Measurements from ENCODE around the gene FILIP1.

The FILIP1 gene

GRCh38 chr6:75493400-75494064 lies at the start of gene FILIP1:
Gene FILIP1, minus strand, starts transcription at chr6:75493800. Its CDS starts 78,828 bp downstream, at chr6:75414972.
- no peak for DNase-seq (ENCODE audit: low read depth in 2 of 2)

- DNase-seq (ENCODE audit: low read depth in 2 of 2) = no peak
Measured at GRCh38 chr6:75543311-75543710, 49.7 kb upstream of the FILIP1 start.

- no peak for DNase-seq (ENCODE audit: low read depth in 2 of 2)
Measured at GRCh38 chr6:75539136-75539535, 45.5 kb upstream of the FILIP1 start.

GRCh38 chr6:75532521-75532920 lies 38.9 kb upstream of the FILIP1 start:
- DNase-seq (ENCODE audit: low read depth in 2 of 2) = no peak

GRCh38 chr6:75531174-75531573 lies 37.6 kb upstream of the FILIP1 start:
- DNase-seq (ENCODE audit: low read depth in 2 of 2) = no peak

GRCh38 chr6:75530696-75531095 lies 37.1 kb upstream of the FILIP1 start:
- no peak for DNase-seq (ENCODE audit: low read depth in 2 of 2)

- no peak for DNase-seq (ENCODE audit: low read depth in 2 of 2)
Measured at GRCh38 chr6:75528423-75528822, 34.8 kb upstream of the FILIP1 start.

GRCh38 chr6:75526502-75527127 lies 33.0 kb upstream of the FILIP1 start:
- no peak for DNase-seq (ENCODE audit: low read depth in 2 of 2)

- DNase-seq (ENCODE audit: low read depth in 2 of 2) = no peak
Measured at GRCh38 chr6:75525682-75526081, 32.1 kb upstream of the FILIP1 start.

- no peak for DNase-seq (ENCODE audit: low read depth in 2 of 2)
Measured at GRCh38 chr6:75524322-75524972, 30.8 kb upstream of the FILIP1 start.

GRCh38 chr6:75516757-75517156 lies 23.2 kb upstream of the FILIP1 start:
- DNase-seq (ENCODE audit: low read depth in 2 of 2) = no peak

GRCh38 chr6:75512591-75512990 lies 19.0 kb upstream of the FILIP1 start:
- DNase-seq (ENCODE audit: low read depth in 2 of 2) = no peak

- DNase-seq (ENCODE audit: low read depth in 2 of 2) = no peak
Measured at GRCh38 chr6:75505424-75505823, 11.8 kb upstream of the FILIP1 start.

- no peak for DNase-seq (ENCODE audit: low read depth in 2 of 2)
Measured at GRCh38 chr6:75504465-75505222, 11.0 kb upstream of the FILIP1 start.

- no peak for DNase-seq (ENCODE audit: low read depth in 2 of 2)
Measured at GRCh38 chr6:75503291-75503690, 9.7 kb upstream of the FILIP1 start.

- no peak for DNase-seq (ENCODE audit: low read depth in 2 of 2)
Measured at GRCh38 chr6:75502884-75503283, 9.3 kb upstream of the FILIP1 start.

GRCh38 chr6:75501756-75502155 lies 8.2 kb upstream of the FILIP1 start:
- no peak for DNase-seq (ENCODE audit: low read depth in 2 of 2)

- no peak for DNase-seq (ENCODE audit: low read depth in 2 of 2)
Measured at GRCh38 chr6:75499640-75500039, 6.0 kb upstream of the FILIP1 start.

GRCh38 chr6:75498862-75499261 lies 5.3 kb upstream of the FILIP1 start:
- DNase-seq (ENCODE audit: low read depth in 2 of 2) = no peak

- DNase-seq (ENCODE audit: low read depth in 2 of 2) = no peak
Measured at GRCh38 chr6:75497994-75498393, 4.4 kb upstream of the FILIP1 start.

GRCh38 chr6:75495011-75495410 lies 1.4 kb upstream of the FILIP1 start:
- no peak for DNase-seq (ENCODE audit: low read depth in 2 of 2)

- DNase-seq (ENCODE audit: low read depth in 2 of 2) = no peak
Measured at GRCh38 chr6:75494290-75494689, 690 bp upstream of the FILIP1 start.
